H1 (cell line): ENCODE results near the gene OBI1. TPM values are rescaled to one million over a fixed set of nuclear protein-coding genes. Genes with fewer than 3 reads are reported as not detected.

Experiments used
- CTCF ChIA-PET: fragments of 300-600 bp; sonication (Branson Sonifier 250); formaldehyde crosslinking; loops from one replicate; lab custom pipeline; 2021; ENCODE audit not compliant: partially characterized antibody; lab: Charles Lee
- POLR2A ChIA-PET: fragments of 300-600 bp; sonication (Branson Sonifier 250); formaldehyde crosslinking; loops from one replicate; lab custom pipeline; 2021; ENCODE audit warnings: inconsistent platforms; ENCODE audit not compliant: partially characterized antibody; lab: Charles Lee
- DNase-seq, 2 experiments: peaks; one replicate each; pipeline versions ENCODE4 v3.0.0 to v3.0.0-alpha.2; 2010 to 2022; ENCODE audit warnings: low spot score in 2 of 2, low read depth in 1 of 2, mixed read lengths in 1 of 2
- FAIRE-seq: peaks from 2 replicates; lab custom pipeline; 2011; peaks lifted over from hg19 to GRCh38; lab: Jason Lieb, UNC
- H2AFZ ChIP-seq: 2 replicates; pipeline ENCODE4 v1.8.1; 2012; ENCODE audit warnings: low read length, inconsistent platforms
- H2AK5ac ChIP-seq: 2 replicates; pipeline ENCODE4 v1.6.1; 2013; ENCODE audit warnings: low read depth, low read length
- H2BK120ac ChIP-seq: replicated peaks from 2 replicates; pipeline ENCODE3; 2013; ENCODE audit warnings: low read depth, low read length, inconsistent platforms
- H2BK12ac ChIP-seq: 2 replicates; pipeline ENCODE4 v1.6.1; 2013; ENCODE audit warnings: low read depth, low read length
- H2BK15ac ChIP-seq: 2 replicates; pipeline ENCODE4 v1.6.1; 2013; ENCODE audit warnings: low read length
- H2BK20ac ChIP-seq: 2 replicates; pipeline ENCODE4 v1.6.1; 2013; ENCODE audit warnings: low read length
- H2BK5ac ChIP-seq: 2 replicates; pipeline ENCODE4 v1.6.1; 2013; ENCODE audit warnings: low read depth, low read length
- H3K14ac ChIP-seq: 2 replicates; pipeline ENCODE4 v1.6.1; 2013; ENCODE audit warnings: inconsistent platforms; ENCODE audit not compliant: insufficient read length
- H3K18ac ChIP-seq: 2 replicates; pipeline ENCODE4 v1.6.1; 2013; ENCODE audit warnings: low read length; ENCODE audit errors: extremely low read depth
- H3K23ac ChIP-seq: 2 replicates; pipeline ENCODE4 v1.6.1; 2013; ENCODE audit warnings: inconsistent platforms; ENCODE audit not compliant: insufficient read length
- H3K23me2 ChIP-seq: 2 replicates; pipeline ENCODE4 v1.6.1; 2013; ENCODE audit warnings: low read depth, low read length
- H3K27ac ChIP-seq: 2 replicates; pipeline ENCODE4 v1.6.1; 2011; ENCODE audit warnings: low read depth, low read length, inconsistent platforms
- H3K27me3 ChIP-seq, 4 experiments: replicated peaks in 1 of 4; 1 replicate in 1 of 4; 2 replicates in 3 of 4; pipeline versions ENCODE4 v1.6.1 to v1.8.1; 2011 to 2013; ENCODE audit warnings: low read length in 3 of 4, mild to moderate bottlenecking in 3 of 4, inconsistent platforms in 2 of 4, mixed read lengths in 2 of 4, moderate library complexity in 1 of 4; ENCODE audit not compliant: control insufficient read depth in 3 of 4, insufficient read depth in 3 of 4; ENCODE audit errors: extremely low read depth in 1 of 4
- H3K36me3 ChIP-seq, 4 experiments: 2 replicates each; pipeline versions ENCODE4 v1.6.1 to v1.8.1; 2011 to 2013; ENCODE audit warnings: mild to moderate bottlenecking in 4 of 4, low read length in 3 of 4, moderate library complexity in 2 of 4, control low read depth in 1 of 4, inconsistent platforms in 1 of 4; ENCODE audit not compliant: insufficient read depth in 4 of 4, control insufficient read depth in 2 of 4
- H3K4ac ChIP-seq: replicated peaks from 2 replicates; pipeline ENCODE3; 2013; ENCODE audit warnings: low read length, low read depth, mixed read lengths, inconsistent platforms; ENCODE audit not compliant: insufficient read length
- H3K4me1 ChIP-seq, 4 experiments: replicated peaks in 1 of 4; 1 replicate in 1 of 4; 2 replicates in 3 of 4; pipeline versions ENCODE4 v1.6.1 to v1.8.1; 2011 to 2013; ENCODE audit warnings: low read length in 3 of 4, inconsistent platforms in 2 of 4, mixed read lengths in 1 of 4; ENCODE audit not compliant: insufficient read depth in 4 of 4, control insufficient read depth in 3 of 4
- H3K4me2 ChIP-seq, 2 experiments: 2 replicates each; pipeline versions ENCODE4 v1.6.1 to v1.8.1; 2011 to 2013; ENCODE audit warnings: low read depth in 2 of 2, low read length in 2 of 2, control low read depth in 1 of 2, inconsistent platforms in 1 of 2, mild to moderate bottlenecking in 1 of 2; ENCODE audit not compliant: insufficient read depth in 1 of 2
- H3K4me3 ChIP-seq, 4 experiments: fragments of 200-600, 300-600 bp in 1 of 4; sonication (generic), shearing (Covaris generic), sonication (Bioruptor Twin) in 1 of 4; 2 replicates each; pipeline versions ENCODE4 v1.5.1 to v1.8.1; 2011 to 2016; ENCODE audit warnings: low read length in 4 of 4, low read depth in 3 of 4, control low read depth in 2 of 4, inconsistent platforms in 2 of 4, mild to moderate bottlenecking in 2 of 4, mixed read lengths in 1 of 4, moderate library complexity in 1 of 4; ENCODE audit not compliant: insufficient read depth in 2 of 4; ENCODE audit errors: extremely low read depth in 1 of 4
- H3K56ac ChIP-seq: replicated peaks from 2 replicates; pipeline ENCODE3; 2013; ENCODE audit warnings: low read depth, mild to moderate bottlenecking, mixed read lengths, low read length, inconsistent platforms; ENCODE audit not compliant: insufficient read length
- H3K79me1 ChIP-seq: 2 replicates; pipeline ENCODE4 v1.6.1; 2013; ENCODE audit warnings: low read depth, low read length, control low read depth
- H3K79me2 ChIP-seq, 2 experiments: 2 replicates each; pipeline versions ENCODE4 v1.6.1 to v1.8.1; 2012 to 2013; ENCODE audit warnings: low read length in 2 of 2, mild to moderate bottlenecking in 2 of 2, inconsistent platforms in 1 of 2; ENCODE audit not compliant: insufficient read depth in 2 of 2, control insufficient read depth in 1 of 2
- H3K9ac ChIP-seq, 4 experiments: replicated peaks in 1 of 4; 1 replicate in 1 of 4; 2 replicates in 3 of 4; pipeline versions ENCODE4 v1.6.1 to v1.8.1; 2011 to 2013; ENCODE audit warnings: low read depth in 3 of 4, low read length in 3 of 4, control low read depth in 2 of 4, mild to moderate bottlenecking in 2 of 4, moderate library complexity in 2 of 4, inconsistent platforms in 1 of 4; ENCODE audit errors: extremely low read depth in 1 of 4
- H3K9me3 ChIP-seq, 2 experiments: 2 replicates each; pipeline versions ENCODE4 v1.6.1 to v1.8.1; 2012 to 2013; ENCODE audit warnings: mild to moderate bottlenecking in 2 of 2, moderate library complexity in 2 of 2, control low read depth in 1 of 2, inconsistent platforms in 1 of 2, low read depth in 1 of 2, low read length in 1 of 2, mixed read lengths in 1 of 2; ENCODE audit not compliant: insufficient read depth in 2 of 2
- H4K20me1 ChIP-seq, 2 experiments: replicated peaks in 1 of 2; 2 replicates each; pipeline versions ENCODE3 to v1.8.1; 2011 to 2013; ENCODE audit warnings: inconsistent platforms in 2 of 2, low read length in 2 of 2, mild to moderate bottlenecking in 1 of 2; ENCODE audit not compliant: insufficient read depth in 2 of 2, control insufficient read depth in 1 of 2
- H4K5ac ChIP-seq: 2 replicates; pipeline ENCODE4 v1.6.1; 2013; ENCODE audit warnings: low read length, low read depth, mixed read lengths, inconsistent platforms; ENCODE audit not compliant: insufficient read length
- H4K8ac ChIP-seq: 2 replicates; pipeline ENCODE4 v1.8.0; 2013; ENCODE audit warnings: mild to moderate bottlenecking, moderate library complexity, low read length, inconsistent platforms; ENCODE audit not compliant: insufficient read depth; ENCODE audit errors: extremely low read depth
- H4K91ac ChIP-seq: replicated peaks from 2 replicates; pipeline ENCODE3; 2013; ENCODE audit warnings: low read length, mixed read lengths, inconsistent platforms; ENCODE audit not compliant: insufficient read length
- ASH2L ChIP-seq: fragments of 200-600, 300-600 bp; sonication (generic); IDR thresholded peaks from one replicate; pipeline ENCODE4 v1.7.1; 2017; ENCODE audit warnings: low read length
- ATF2 ChIP-seq: IDR thresholded peaks from 2 replicates; pipeline ENCODE4 v1.6.1; 2012; ENCODE audit warnings: low read length, inconsistent platforms
- E2F6 ChIP-seq: IDR thresholded peaks from 2 replicates; pipeline ENCODE4 v1.6.1; 2012; ENCODE audit warnings: inconsistent platforms
- EZH2 ChIP-seq: fragments of 200-600 bp; sonication (generic); IDR thresholded peaks from 2 replicates; pipeline ENCODE4 v1.7.1; 2012; ENCODE audit warnings: low read depth, mild to moderate bottlenecking, moderate library complexity, low read length, inconsistent platforms; ENCODE audit not compliant: severe bottlenecking
- KDM4A ChIP-seq: IDR thresholded peaks from one replicate; pipeline ENCODE4 v1.7.1; 2012; ENCODE audit warnings: low read depth, mild to moderate bottlenecking, moderate library complexity, low read length, inconsistent platforms; ENCODE audit not compliant: severe bottlenecking
- POLR2A ChIP-seq, 2 experiments: IDR thresholded peaks; 1 replicate in 1 of 2; 2 replicates in 1 of 2; pipeline ENCODE4 v1.6.1; 2011; ENCODE audit warnings: low read depth in 2 of 2, low read length in 2 of 2, mild to moderate bottlenecking in 2 of 2; ENCODE audit errors: control extremely low read depth in 1 of 2
- RBBP5 ChIP-seq: IDR thresholded peaks from 2 replicates; pipeline ENCODE4 v1.7.1; 2012; ENCODE audit warnings: low read depth, mild to moderate bottlenecking, inconsistent platforms, low read length, moderate library complexity, borderline replicate concordance
- TBP ChIP-seq: IDR thresholded peaks from 2 replicates; pipeline ENCODE4 v1.6.1; 2011; ENCODE audit warnings: low read depth, low read length, improper control_type of control experiment
- WGBS, 2 experiments: shearing (Covaris generic) in 1 of 2; methylation state at CpG; one replicate each; pipeline versions ENCODE4 v1.1.6 to v1.1.7; 2013 to 2015; ENCODE audit warnings: low lambda C conversion rate in 2 of 2, mixed read lengths in 2 of 2, inconsistent platforms in 1 of 2, low coverage in 1 of 2, missing lambda C conversion rate in 1 of 2; ENCODE audit not compliant: insufficient replicate concordance in 2 of 2, insufficient coverage in 1 of 2, insufficient read length in 1 of 2; ENCODE audit errors: extremely low coverage in 1 of 2, missing lambda C conversion rate in 1 of 2; 5-methylcytosine and 5-hydroxymethylcytosine counted together
- polyA plus RNA-seq, 7 experiments: library from polyadenylated mRNA; depleted of rRNA in 3 of 7; stranded (reverse) in 5 of 7; unstranded in 2 of 7; fragments of >200 nt in 5 of 7; fragments of 200-250 nt in 2 of 7; gene quantifications; 1 replicate in 5 of 7; 2 replicates in 1 of 7; 4 replicates in 1 of 7; pipeline versions ENCODE4 v1.2.1 to v1.2.3, GENCODE V29; 2011 to 2013; ENCODE audit warnings: missing spikeins in 2 of 7, mixed read lengths in 2 of 7
- total RNA-seq: library from RNA; stranded (reverse); fragmentation: NEBNext Ultra II Directional; extraction: Animal tissue kit (Norgen Biotek cat#: 25700); gene quantifications from 2 replicates; pipeline ENCODE4 v1.2.1, GENCODE V29; 2021

Gene OBI1
- total and polyA plus RNA-seq, 2 of the 8 experiments (the other 6 are each of a cell fraction or from before 2014, with no cell fraction given): 7.1 to 14.3 TPM

GRCh38 chr13:78659732-78660494, 958 bp upstream of the OBI1 start:
- Histone ChIP-seq H2BK20ac (0 out of 2 replicates have a peak overlapping the region, but pooled peaks have one; percentile 94), H4K8ac (no peak overlapping the region), H2BK120ac (no peak overlapping the region), H3K27ac (no peak overlapping the region), H3K56ac (no peak overlapping the region), H3K4ac (no peak overlapping the region), H3K9me3 (no peaks in the 10 kb centered on the region), H4K91ac (no peak overlapping the region), H3K9ac (peak overlapping the region in 3 of 4 experiments; percentile 40 to 73 (median 45); a peak in 3 of 7 replicates), H3K79me2 (peaks cover 2 to 29% of the 10 kb centered on the region in 2 experiments; a peak in 3 of 4 replicates), H3K27me3 (peaks cover 0 to 12% (median 5%) of the 10 kb centered on the region in 4 experiments; a peak in 4 of 7 replicates), H3K14ac (no peak overlapping the region), H3K79me1 (no peaks in the 10 kb centered on the region), H3K36me3 (peaks cover 0 to 3% (median 0%) of the 10 kb centered on the region in 4 experiments; a peak in 1 of 8 replicates), H3K4me3 (peak overlapping the region; percentile 27 to 87 (median 76); a peak in 5 of 8 replicates), H4K5ac (no peak overlapping the region), H2AK5ac (no peak overlapping the region), H2BK5ac (no peak overlapping the region), H2AFZ (0 out of 2 replicates have a peak overlapping the region, but pooled peaks have one; percentile 15), H4K20me1 (peaks cover 0 to 3% of the 10 kb centered on the region in 2 experiments), H2BK15ac (peak overlapping the region; percentile 16; the same call in 1 of the 2 replicates), H3K23ac (no peak overlapping the region), H3K23me2 (peaks cover 2% of the 10 kb centered on the region; the same call in 1 of the 2 replicates), H2BK12ac (peak overlapping the region; percentile 80), H3K4me2 (peak overlapping the region; percentile 79 to 97), H3K18ac (peak overlapping the region; percentile 63; the same call in 1 of the 2 replicates), H3K4me1 (peaks cover 1 to 16% (median 7%) of the 10 kb centered on the region in 4 experiments; a peak in 5 of 7 replicates)
- DNase-seq (no peak), FAIRE-seq (no peak)
- POLR2A ChIA-PET: interaction anchor here (0.9 to 1.1 kb wide), 3 partner anchors 9 to 52 kb away, joined by 3 to 7 read pairs (median 3); no protein-coding TSS in a partner anchor
- CTCF ChIA-PET: interaction anchor here (0.9 to 1.4 kb wide), 5 partner anchors 21 to 154 kb away, joined by 3 to 9 read pairs (median 3); no protein-coding TSS in a partner anchor
- WGBS, 2 experiments: 31% methylated on average over 20 of the region's 20 CpGs; no CpG with 5 or more reads in 1 of the 2 experiments
- TF ChIP-seq RBBP5 (0 out of 2 replicates have a peak, but pooled peaks have one; percentile 77), ASH2L (peak; percentile 33), POLR2A (IDR thresholded peaks at IDR 0.05; ENCODE audit: control extremely low read depth in 1 of 2, low read depth in 2 of 2, low read length in 2 of 2) (peak in 1 of 2 experiments; percentile 49; a peak in 1 of 3 replicates), EZH2 (no peak), ATF2 (no peak), KDM4A (peak; percentile 41), TBP (peak; percentile 11; the same call in 1 of the 2 replicates), E2F6 (peak; percentile 47; the same call in 1 of the 2 replicates)
